Measurements from ENCODE around the gene TLR10.
"Not testable (repeated sequence)": the region's sequence is repeated elsewhere in the genome, so short reads cannot be mapped to it uniquely, and the experiment has no call there.

The TLR10 gene

GRCh38 chr4:38766940-38767339 lies 15.8 kb downstream of the TLR10 start:
- not testable (repeated sequence) for DNase-seq (ENCODE audit: low spot score)

GRCh38 chr4:38765382-38765781 lies 17.4 kb downstream of the TLR10 start:
- DNase-seq (ENCODE audit: low spot score) = no peak

GRCh38 chr4:38764277-38764676 lies 18.5 kb downstream of the TLR10 start:
- DNase-seq (ENCODE audit: low spot score) = no peak

GRCh38 chr4:38762560-38762959 lies 20.2 kb downstream of the TLR10 start:
- no peak for DNase-seq (ENCODE audit: low spot score)

GRCh38 chr4:38759790-38760122 lies 23.0 kb downstream of the TLR10 start:
- no peak for DNase-seq (ENCODE audit: low spot score)

- DNase-seq (ENCODE audit: low spot score) = peak; percentile 52
Observed at GRCh38 chr4:38759113-38759789, 23.5 kb downstream of the TLR10 start.

GRCh38 chr4:38757945-38758600 lies 24.7 kb downstream of the TLR10 start:
- DNase-seq (ENCODE audit: low spot score) = no peak

- no peak for DNase-seq (ENCODE audit: low spot score)
Observed at GRCh38 chr4:38752941-38753806, 29.6 kb downstream of the TLR10 start.

- no peak for DNase-seq (ENCODE audit: low spot score)
Observed at GRCh38 chr4:38752372-38752940, 30.3 kb downstream of the TLR10 start.

- DNase-seq (ENCODE audit: low spot score) = no peak
Observed at GRCh38 chr4:38751341-38752010, 31.3 kb downstream of the TLR10 start.

- DNase-seq (ENCODE audit: low spot score) = no peak
Observed at GRCh38 chr4:38749336-38749735, 33.5 kb downstream of the TLR10 start.

GRCh38 chr4:38747629-38748028 lies 35.2 kb downstream of the TLR10 start:
- no peak for DNase-seq (ENCODE audit: low spot score)

GRCh38 chr4:38745881-38746280 lies 36.9 kb downstream of the TLR10 start:
- DNase-seq (ENCODE audit: low spot score) = no peak

GRCh38 chr4:38743866-38744265 lies 38.9 kb downstream of the TLR10 start:
- DNase-seq (ENCODE audit: low spot score) = no peak

GRCh38 chr4:38740303-38740702 lies 42.5 kb downstream of the TLR10 start:
- no peak for DNase-seq (ENCODE audit: low spot score)

GRCh38 chr4:38738940-38739803 lies 43.6 kb downstream of the TLR10 start:
- DNase-seq (ENCODE audit: low spot score) = no peak

- no peak for DNase-seq (ENCODE audit: low spot score)
Observed at GRCh38 chr4:38735870-38736269, 46.9 kb downstream of the TLR10 start.

GRCh38 chr4:38734911-38735310 lies 47.9 kb downstream of the TLR10 start:
- DNase-seq (ENCODE audit: low spot score) = no peak

- no peak for DNase-seq (ENCODE audit: low spot score)
Observed at GRCh38 chr4:38734446-38734845, 48.3 kb downstream of the TLR10 start.

GRCh38 chr4:38733663-38734062 lies 49.1 kb downstream of the TLR10 start:
- DNase-seq (ENCODE audit: low spot score) = no peak

Data from hematopoietic multipotent progenitor cell treated with erythropoietin and hydrocortisone succinate and interleukin-3 and kit ligand, for 17 days (in vitro differentiated cells).